GM12873 (cell line): ENCODE results near the gene SEPTIN8.

Experiments used
- CTCF ChIP-seq: IDR thresholded peaks from 2 replicates; pipeline ENCODE4 v1.5.1; 2012; ENCODE audit warnings: low read depth, mild to moderate bottlenecking, moderate library complexity, low read length, control low read depth; ENCODE audit not compliant: insufficient read depth; ENCODE audit errors: missing control alignments

SEPTIN8 gene

GRCh38 chr5:132737982-132738681 lies 38.9 kb downstream of the SEPTIN8 start:
- TF ChIP-seq CTCF: no peak

- peak; percentile 14 for TF ChIP-seq CTCF
Measured at GRCh38 chr5:132736853-132737833, 39.9 kb downstream of the SEPTIN8 start, which contains the start of gene KIF3A. TSS of gene KIF3A (minus strand) at chr5:132737546. CDS start at chr5:132737419, 127 bp downstream.

- TF ChIP-seq CTCF: no peak
Measured at GRCh38 chr5:132734687-132735086, 42.4 kb downstream of the SEPTIN8 start.

- TF ChIP-seq CTCF: no peak
Measured at GRCh38 chr5:132733499-132734148, 43.4 kb downstream of the SEPTIN8 start.

- TF ChIP-seq CTCF: no peak
Measured at GRCh38 chr5:132729896-132730295, 47.1 kb downstream of the SEPTIN8 start.

- TF ChIP-seq CTCF: no peak
Measured at GRCh38 chr5:132725745-132726144, 51.3 kb downstream of the SEPTIN8 start.
